ENCODE results near the gene TMX1. TPM values are rescaled to one million over a fixed set of nuclear protein-coding genes. Genes with fewer than 3 reads are reported as not detected.
A peak's percentile ranks its signal among the peaks of the same experiment; 100 is the strongest.

Gene TMX1
- total RNA-seq, 1 experiment from 2014 or later = 56.6 TPM

GRCh38 chr14:51202914-51203665 lies 37.0 kb upstream of the TMX1 start:
- no peak overlapping the region for H3K27ac ChIP-seq (ENCODE audit: low read length)
- no peaks in the 10 kb centered on the region for H3K79me2 ChIP-seq (ENCODE audit: low read length)
- intact Hi-C loops (cut with micrococcal nuclease) = no loop called here
- H3K4me3 ChIP-seq (ENCODE audit: low read length) = no peak overlapping the region
- H3K4me1 ChIP-seq (ENCODE audit: insufficient read depth, low read length) = peaks cover 9% of the 10 kb centered on the region; the same call in 1 of the 2 replicates
- DNase-seq (no peak), ATAC-seq (no peak)
- TF ChIP-seq EZH2phosphoT487 (IDR thresholded peaks at IDR 0.05; ENCODE audit: borderline replicate concordance, low read length) (no peak), EZH2 (IDR thresholded peaks at IDR 0.05; ENCODE audit: low read length, unreplicated experiment) (no peak), CTCF (conservative IDR thresholded peaks at IDR 0.05; ENCODE audit: low read depth, low read length) (0 out of 2 replicates have a peak, but pooled peaks have one; percentile 13)
- H3K27me3 ChIP-seq (ENCODE audit: low read length) = no peaks in the 10 kb centered on the region
- ChIA-PET CTCF (no interaction called here), POLR2A (ENCODE audit: unreplicated experiment) (no interaction called here)
- no peak overlapping the region for H2AFZ ChIP-seq (ENCODE audit: low read length)
- no peaks in the 10 kb centered on the region for H3K36me3 ChIP-seq (ENCODE audit: low read depth, low read length)
- BruUV-seq (replicated peaks) = no TSS peak
- no peak overlapping the region for H3K4me2 ChIP-seq (ENCODE audit: low read length)
- H3F3A ChIP-seq (ENCODE audit: low read length, unreplicated experiment) = no peaks in the 10 kb centered on the region
- no peak overlapping the region for H3K9ac ChIP-seq (ENCODE audit: low read length)
- H3K9me3 ChIP-seq (ENCODE audit: low read length) = no peaks in the 10 kb centered on the region
- no peaks in the 10 kb centered on the region for H4K20me1 ChIP-seq (ENCODE audit: low read length)
- no peaks in the 10 kb centered on the region for H3K9me2 ChIP-seq (replicated peaks; ENCODE audit: low read length)

- BruUV-seq (replicated peaks) = no TSS peak
- DNase-seq = no peak
- Histone ChIP-seq H3K27me3 (ENCODE audit: low read length) (no peaks in the 10 kb centered on the region), H3K4me2 (ENCODE audit: low read length) (no peak overlapping the region), H3F3A (ENCODE audit: low read length, unreplicated experiment) (no peaks in the 10 kb centered on the region), H3K9ac (ENCODE audit: low read length) (no peak overlapping the region), H3K27ac (ENCODE audit: low read length) (no peak overlapping the region), H3K36me3 (ENCODE audit: low read depth, low read length) (no peaks in the 10 kb centered on the region), H3K4me1 (ENCODE audit: insufficient read depth, low read length) (peaks cover 9% of the 10 kb centered on the region; the same call in 1 of the 2 replicates), H3K79me2 (ENCODE audit: low read length) (no peaks in the 10 kb centered on the region), H3K4me3 (ENCODE audit: low read length) (no peak overlapping the region), H4K20me1 (ENCODE audit: low read length) (no peaks in the 10 kb centered on the region), H2AFZ (ENCODE audit: low read length) (no peak overlapping the region), H3K9me2 (replicated peaks; ENCODE audit: low read length) (no peaks in the 10 kb centered on the region), H3K9me3 (ENCODE audit: low read length) (no peaks in the 10 kb centered on the region)
- ChIA-PET CTCF (no interaction called here), POLR2A (ENCODE audit: unreplicated experiment) (no interaction called here)
- no peak for ATAC-seq
- intact Hi-C loops (cut with micrococcal nuclease) = no loop called here
- no peak for TF ChIP-seq EZH2 (IDR thresholded peaks at IDR 0.05; ENCODE audit: low read length, unreplicated experiment)
- TF ChIP-seq CTCF (conservative IDR thresholded peaks at IDR 0.05; ENCODE audit: low read depth, low read length) = no peak
- no peak for TF ChIP-seq EZH2phosphoT487 (IDR thresholded peaks at IDR 0.05; ENCODE audit: borderline replicate concordance, low read length)
Observed at GRCh38 chr14:51203881-51204280, 36.2 kb upstream of the TMX1 start.

- CTCF ChIA-PET = no interaction called here
Observed at GRCh38 chr14:51205486-51205885, 34.6 kb upstream of the TMX1 start.

More at GRCh38 chr14:51205486-51205885, 34.6 kb upstream of the TMX1 start:
- H3K9me3 ChIP-seq (ENCODE audit: low read length) = no peaks in the 10 kb centered on the region
- no peaks in the 10 kb centered on the region for H3K79me2 ChIP-seq (ENCODE audit: low read length)
- H3K4me3 ChIP-seq (ENCODE audit: low read length) = no peak overlapping the region
- intact Hi-C loops (cut with micrococcal nuclease) = loop anchor here (1.0 kb wide), 1 partner anchor 17 kb away; no protein-coding TSS in a partner anchor
- H3K9ac ChIP-seq (ENCODE audit: low read length) = no peak overlapping the region
- H3K4me2 ChIP-seq (ENCODE audit: low read length) = no peak overlapping the region
- POLR2A ChIA-PET (ENCODE audit: unreplicated experiment) = no interaction called here
- H3K9me2 ChIP-seq (replicated peaks; ENCODE audit: low read length) = no peaks in the 10 kb centered on the region
- no TSS peak for BruUV-seq (replicated peaks)
- H2AFZ ChIP-seq (ENCODE audit: low read length) = no peak overlapping the region
- no peaks in the 10 kb centered on the region for H3K27me3 ChIP-seq (ENCODE audit: low read length)
- DNase-seq (no peak), ATAC-seq (no peak)
- TF ChIP-seq EZH2 (IDR thresholded peaks at IDR 0.05; ENCODE audit: low read length, unreplicated experiment) (no peak), EZH2phosphoT487 (IDR thresholded peaks at IDR 0.05; ENCODE audit: borderline replicate concordance, low read length) (no peak), CTCF (conservative IDR thresholded peaks at IDR 0.05; ENCODE audit: low read depth, low read length) (no peak)
- peaks cover 9% of the 10 kb centered on the region; the same call in 1 of the 2 replicates for H3K4me1 ChIP-seq (ENCODE audit: insufficient read depth, low read length)
- H3K36me3 ChIP-seq (ENCODE audit: low read depth, low read length) = no peaks in the 10 kb centered on the region
- H3F3A ChIP-seq (ENCODE audit: low read length, unreplicated experiment) = no peaks in the 10 kb centered on the region
- no peak overlapping the region for H3K27ac ChIP-seq (ENCODE audit: low read length)
- H4K20me1 ChIP-seq (ENCODE audit: low read length) = no peaks in the 10 kb centered on the region
